ENCODE measurements around the gene PVRIG. TPM values are rescaled to one million over a fixed set of nuclear protein-coding genes. Genes with fewer than 3 reads are reported as not detected.
A peak's percentile ranks its signal among the peaks of the same experiment; 100 is the strongest.
"Not testable (repeated sequence)": the region's sequence is repeated elsewhere in the genome, so short reads cannot be mapped to it uniquely, and the experiment has no call there.

Gene PVRIG
- total and polyA plus RNA-seq, 9 donors, result 0.13 to 7.6 (median 3.5) TPM

DNA sequence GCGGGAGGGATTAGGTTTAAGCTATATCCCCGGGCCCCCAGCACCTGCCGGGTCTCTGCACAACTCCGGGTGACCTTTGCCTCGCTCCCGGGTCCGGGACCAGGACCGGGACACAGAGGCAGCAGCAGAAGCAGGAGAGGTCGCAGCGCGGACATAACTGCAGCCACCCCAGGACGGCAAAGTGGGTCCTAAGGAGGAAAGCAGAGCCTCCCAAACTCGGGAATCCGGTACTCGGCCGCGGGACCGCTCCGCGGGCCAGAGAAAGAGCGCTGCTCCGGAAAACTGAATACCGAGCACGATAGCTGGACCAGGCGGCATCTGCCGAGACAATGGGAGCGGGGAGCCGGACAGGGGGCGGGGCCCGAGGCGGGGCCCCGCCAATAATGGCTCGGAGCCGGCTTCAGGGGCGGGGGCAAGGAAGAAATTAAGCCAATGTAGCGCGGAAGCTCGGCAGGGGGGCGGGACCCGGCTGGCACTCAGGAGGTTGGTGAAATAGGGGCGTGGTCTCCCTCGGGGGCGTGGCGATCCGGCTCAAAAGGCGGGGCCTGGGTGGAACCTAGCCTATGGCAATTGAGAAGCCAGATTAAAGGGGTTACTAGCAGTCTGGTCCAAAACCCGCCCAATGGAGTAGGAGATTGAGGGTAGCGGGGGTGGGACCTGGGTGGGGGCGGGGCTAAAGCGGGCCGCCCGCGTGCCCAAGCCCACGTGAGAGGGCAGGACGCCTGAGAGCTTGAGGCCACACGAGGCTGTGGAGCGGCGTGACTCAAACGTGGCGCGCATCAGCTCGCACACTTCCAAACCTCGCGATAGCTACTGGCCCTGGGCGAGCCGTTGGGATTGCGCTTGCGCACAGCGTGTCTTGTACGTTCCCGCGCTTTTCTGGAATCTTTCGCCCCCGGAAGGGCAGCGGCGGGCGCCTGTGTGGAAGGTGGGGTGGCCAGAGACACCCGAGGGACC, 42.4 kb upstream of the PVRIG start, which contains the start of the genes GPC2 and STAG3:
Gene GPC2 (minus strand): TSS at position 337 of the 957 bp plus-strand sequence. CDS start 182 bp downstream, at position 155.
Gene STAG3 (plus strand): TSS at position 874 of the 957 bp plus-strand sequence. CDS start 2,639 bp downstream, outside the sequence.
- Histone ChIP-seq H3K27me3 (ENCODE audit: control insufficient read depth, insufficient read depth, low read length) (peaks cover 11% of the 10 kb centered on the region), H3K36me3 (ENCODE audit: control insufficient read depth, insufficient read depth, low read length) (peaks cover 4% of the 10 kb centered on the region), H3K27ac (ENCODE audit: low read length) (peak within 1 kb of the TSS; percentile 81), H3K4me3 (ENCODE audit: low read length) (peak within 1 kb of the TSS; percentile 80), H3K4me1 (ENCODE audit: control insufficient read depth, insufficient read depth, low read length) (peaks cover 16% of the 10 kb centered on the region), H3K9me3 (replicated peaks; ENCODE audit: control insufficient read depth, low read depth, low read length) (no peaks in the 10 kb centered on the region)
- WGBS (ENCODE audit: insufficient coverage), result 2% methylated on average over 67 of the region's 78 CpGs
- peak; percentile 97 for DNase-seq

DNA sequence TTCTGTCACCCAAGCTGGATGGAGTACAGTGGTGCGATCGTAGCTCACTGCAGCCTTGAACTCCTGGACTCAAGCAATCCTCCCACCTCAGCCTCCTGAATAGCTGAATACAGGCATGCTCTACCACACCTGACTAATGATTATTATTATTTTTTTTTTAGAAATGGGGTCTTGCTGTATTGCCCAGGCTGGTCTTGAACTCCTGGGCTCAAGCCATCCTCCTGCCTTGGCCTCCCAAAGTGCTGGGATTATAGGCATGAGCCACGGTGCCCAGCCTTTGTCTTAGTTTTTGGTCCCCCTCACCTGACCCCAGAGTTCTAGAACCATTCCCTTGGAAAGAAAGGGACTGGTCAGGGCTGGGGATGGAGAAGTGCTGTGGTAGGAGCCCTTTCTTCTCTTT, 39.7 kb upstream of the PVRIG start:
- H3K9me3 ChIP-seq (replicated peaks; ENCODE audit: control insufficient read depth, low read depth, low read length); H3K36me3 ChIP-seq (ENCODE audit: control insufficient read depth, insufficient read depth, low read length); DNase-seq; H3K4me3 ChIP-seq (ENCODE audit: low read length); H3K27ac ChIP-seq (ENCODE audit: low read length): not testable (repeated sequence)
- peaks cover 16% of the 10 kb centered on the region for H3K4me1 ChIP-seq (ENCODE audit: control insufficient read depth, insufficient read depth, low read length)
- peaks cover 11% of the 10 kb centered on the region for H3K27me3 ChIP-seq (ENCODE audit: control insufficient read depth, insufficient read depth, low read length)
- no CpG with 5 or more reads among the region's 3 CpGs for WGBS (ENCODE audit: insufficient coverage)

DNA sequence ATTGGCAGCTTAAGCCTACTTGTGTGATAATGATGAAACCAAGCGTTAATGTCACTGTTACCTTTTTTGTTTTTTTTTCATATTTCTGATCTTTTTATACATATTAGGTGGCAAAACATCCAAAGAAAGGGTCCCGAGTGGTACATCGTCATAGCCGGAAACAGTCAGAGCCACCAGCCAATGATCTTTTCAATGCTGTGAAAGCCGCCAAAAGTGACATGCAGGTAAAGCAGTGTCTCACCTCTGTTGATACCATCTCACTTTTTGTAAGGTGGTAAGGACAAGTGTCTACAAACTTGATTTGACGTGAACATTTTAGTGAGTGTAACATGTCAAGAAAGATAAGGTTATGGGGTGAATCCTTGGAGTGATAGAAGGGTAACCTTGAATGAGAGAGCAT, 37.1 kb upstream of the PVRIG start:
- not testable (repeated sequence) for DNase-seq; H3K27ac ChIP-seq (ENCODE audit: low read length)

DNA sequence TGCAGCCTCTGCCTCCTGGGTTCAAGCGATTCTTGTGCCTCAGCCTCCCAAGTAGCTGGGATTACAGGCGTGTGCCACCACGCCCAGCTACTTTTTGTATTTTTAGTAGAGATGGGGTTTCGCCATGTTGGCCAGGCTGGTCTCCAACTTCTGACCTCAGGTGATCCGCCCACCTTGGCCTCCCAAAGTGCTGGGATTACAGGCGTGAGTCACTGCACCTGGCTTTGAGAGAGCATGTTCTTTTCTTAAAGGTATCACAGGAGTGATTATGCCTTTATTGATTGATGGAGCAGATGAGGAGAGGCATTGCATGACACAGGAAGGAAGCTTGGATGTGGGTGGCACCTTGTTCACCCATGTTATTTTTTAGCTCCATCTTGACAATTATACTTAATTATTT, 36.7 kb upstream of the PVRIG start:
- H3K27me3 ChIP-seq (ENCODE audit: control insufficient read depth, insufficient read depth, low read length); DNase-seq; H3K4me1 ChIP-seq (ENCODE audit: control insufficient read depth, insufficient read depth, low read length); H3K27ac ChIP-seq (ENCODE audit: low read length); H3K9me3 ChIP-seq (replicated peaks; ENCODE audit: control insufficient read depth, low read depth, low read length); H3K36me3 ChIP-seq (ENCODE audit: control insufficient read depth, insufficient read depth, low read length); H3K4me3 ChIP-seq (ENCODE audit: low read length): not testable (repeated sequence)
- WGBS (ENCODE audit: insufficient coverage), result 94% methylated on average over 3 of the region's 6 CpGs

More for the DNA sequence above, 37.1 kb upstream of the PVRIG start:
- peaks cover 11% of the 10 kb centered on the region for H3K27me3 ChIP-seq (ENCODE audit: control insufficient read depth, insufficient read depth, low read length)
- not testable (repeated sequence) for H3K9me3 ChIP-seq (replicated peaks; ENCODE audit: control insufficient read depth, low read depth, low read length); H3K4me1 ChIP-seq (ENCODE audit: control insufficient read depth, insufficient read depth, low read length); H3K36me3 ChIP-seq (ENCODE audit: control insufficient read depth, insufficient read depth, low read length); H3K4me3 ChIP-seq (ENCODE audit: low read length)
- no CpG with 5 or more reads among the region's 6 CpGs for WGBS (ENCODE audit: insufficient coverage)

DNA sequence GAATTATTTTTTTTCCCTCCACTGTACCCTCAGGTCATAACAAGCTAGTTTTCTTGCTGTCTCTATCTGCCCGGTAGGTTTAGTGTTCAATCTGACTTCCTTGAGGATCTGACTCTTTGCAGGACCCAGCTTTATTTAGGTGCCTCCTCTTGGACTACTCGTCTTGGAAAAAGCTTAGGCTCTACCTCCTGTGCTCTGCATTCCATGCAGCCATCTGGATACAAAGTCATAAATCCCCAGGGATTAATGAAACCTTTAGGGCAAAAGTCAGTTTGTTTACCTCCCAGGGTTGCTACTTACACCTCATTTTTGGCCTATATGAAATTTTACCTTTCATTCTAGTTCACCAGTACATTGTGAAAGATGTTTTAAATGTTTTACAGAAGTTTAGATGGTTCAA, 34.0 kb upstream of the PVRIG start:
- Histone ChIP-seq H3K27ac (ENCODE audit: low read length) (no peak overlapping the region), H3K9me3 (replicated peaks; ENCODE audit: control insufficient read depth, low read depth, low read length) (no peaks in the 10 kb centered on the region), H3K36me3 (ENCODE audit: control insufficient read depth, insufficient read depth, low read length) (no peaks in the 10 kb centered on the region), H3K4me1 (ENCODE audit: control insufficient read depth, insufficient read depth, low read length) (no peaks in the 10 kb centered on the region), H3K27me3 (ENCODE audit: control insufficient read depth, insufficient read depth, low read length) (peaks cover under 1% of the 10 kb centered on the region), H3K4me3 (ENCODE audit: low read length) (no peak overlapping the region)
- peak; percentile 21 for DNase-seq
- 37% methylated on average over 2 of the region's 2 CpGs for WGBS (ENCODE audit: insufficient coverage)

DNA sequence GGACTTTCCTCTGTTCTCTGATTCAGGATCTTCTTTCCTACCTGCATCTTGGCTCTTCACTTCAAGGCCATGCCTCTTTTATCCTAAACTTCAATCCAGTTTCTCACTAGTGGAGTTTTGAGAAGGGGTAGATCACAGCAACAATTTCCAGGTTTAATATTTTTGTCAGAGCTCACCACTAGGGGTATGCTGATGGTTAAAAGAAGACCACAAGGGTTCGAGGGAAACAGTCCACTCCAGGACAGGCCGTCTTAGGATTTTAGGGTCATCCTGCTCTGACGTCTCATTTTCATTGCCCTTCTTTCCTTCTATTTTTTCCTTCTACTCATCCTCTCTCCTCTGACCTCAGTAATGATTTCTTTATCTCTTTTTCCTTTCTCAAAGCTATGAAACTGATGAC, 30.7 kb upstream of the PVRIG start:
- H3K4me3 ChIP-seq (ENCODE audit: low read length), result no peak overlapping the region
- H3K4me1 ChIP-seq (ENCODE audit: control insufficient read depth, insufficient read depth, low read length), result no peaks in the 10 kb centered on the region
- DNase-seq, result no peak
- no peaks in the 10 kb centered on the region for H3K9me3 ChIP-seq (replicated peaks; ENCODE audit: control insufficient read depth, low read depth, low read length)
- no peak overlapping the region for H3K27ac ChIP-seq (ENCODE audit: low read length)
- 74% methylated on average over 3 of the region's 3 CpGs for WGBS (ENCODE audit: insufficient coverage)
- no peaks in the 10 kb centered on the region for H3K36me3 ChIP-seq (ENCODE audit: control insufficient read depth, insufficient read depth, low read length)
- H3K27me3 ChIP-seq (ENCODE audit: control insufficient read depth, insufficient read depth, low read length), result no peaks in the 10 kb centered on the region

DNA sequence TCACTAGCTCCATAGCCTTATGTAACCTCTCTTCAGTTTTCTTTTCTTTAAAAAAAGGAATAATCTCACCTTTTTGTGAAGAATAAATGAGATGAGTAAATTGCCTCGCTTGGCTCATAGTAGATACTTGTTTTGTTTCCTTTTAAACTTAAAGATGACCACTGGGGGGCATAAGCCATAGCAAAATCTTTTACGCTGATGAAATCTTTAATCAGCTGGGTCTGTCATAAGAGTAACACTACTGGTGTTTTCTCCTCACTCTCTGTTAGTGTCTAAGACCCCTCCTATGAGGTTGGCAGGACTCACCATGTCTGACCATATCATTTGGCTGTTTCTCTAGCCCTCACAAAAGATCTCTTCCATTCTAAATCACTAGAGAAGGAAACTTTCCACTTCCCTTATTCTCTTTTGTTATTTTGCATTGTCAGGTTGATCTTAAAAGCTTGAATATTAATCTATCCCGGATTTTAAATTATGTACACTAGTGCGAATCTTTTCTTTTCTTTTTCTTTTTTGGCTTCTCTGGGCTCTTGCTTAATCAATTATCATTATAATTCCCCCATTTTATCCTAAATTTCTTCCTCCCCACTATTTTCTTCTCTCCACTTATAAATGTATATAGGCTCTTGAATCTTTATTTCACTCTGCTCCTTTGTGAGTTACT, 29.6 kb upstream of the PVRIG start:
- WGBS (ENCODE audit: insufficient coverage), result 30% methylated on average over 2 of the region's 4 CpGs
- Histone ChIP-seq H3K9me3 (replicated peaks; ENCODE audit: control insufficient read depth, low read depth, low read length) (no peaks in the 10 kb centered on the region), H3K4me1 (ENCODE audit: control insufficient read depth, insufficient read depth, low read length) (no peaks in the 10 kb centered on the region), H3K4me3 (ENCODE audit: low read length) (no peak overlapping the region), H3K27ac (ENCODE audit: low read length) (peak overlapping the region; percentile 17), H3K36me3 (ENCODE audit: control insufficient read depth, insufficient read depth, low read length) (no peaks in the 10 kb centered on the region), H3K27me3 (ENCODE audit: control insufficient read depth, insufficient read depth, low read length) (no peaks in the 10 kb centered on the region)
- peak; percentile 78 for DNase-seq

DNA sequence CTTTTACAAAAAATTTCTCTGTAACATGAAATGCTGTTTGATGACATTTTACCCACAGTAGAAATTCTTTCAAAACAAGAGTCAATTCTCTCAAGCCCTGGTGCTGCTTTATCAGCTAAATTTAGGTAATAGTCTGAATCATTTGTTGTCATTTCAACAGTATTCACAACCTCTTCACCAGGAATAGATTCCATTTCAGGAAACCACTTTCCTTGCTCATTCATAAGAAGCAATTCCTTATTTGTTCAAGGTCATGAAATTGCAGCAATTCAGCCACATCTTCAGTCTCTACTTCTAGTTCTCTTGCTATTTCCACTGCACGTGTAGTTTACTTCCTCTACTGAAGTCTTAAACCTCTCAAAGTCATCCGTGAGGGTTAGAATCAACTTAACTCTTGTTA, 28.0 kb upstream of the PVRIG start:
- Histone ChIP-seq H3K9me3 (replicated peaks; ENCODE audit: control insufficient read depth, low read depth, low read length) (no peaks in the 10 kb centered on the region), H3K27ac (ENCODE audit: low read length) (no peak overlapping the region), H3K36me3 (ENCODE audit: control insufficient read depth, insufficient read depth, low read length) (no peaks in the 10 kb centered on the region), H3K27me3 (ENCODE audit: control insufficient read depth, insufficient read depth, low read length) (no peaks in the 10 kb centered on the region), H3K4me3 (ENCODE audit: low read length) (no peak overlapping the region), H3K4me1 (ENCODE audit: control insufficient read depth, insufficient read depth, low read length) (no peaks in the 10 kb centered on the region)
- no peak for DNase-seq
- WGBS (ENCODE audit: insufficient coverage), result no CpG with 5 or more reads among the region's 2 CpGs

DNA sequence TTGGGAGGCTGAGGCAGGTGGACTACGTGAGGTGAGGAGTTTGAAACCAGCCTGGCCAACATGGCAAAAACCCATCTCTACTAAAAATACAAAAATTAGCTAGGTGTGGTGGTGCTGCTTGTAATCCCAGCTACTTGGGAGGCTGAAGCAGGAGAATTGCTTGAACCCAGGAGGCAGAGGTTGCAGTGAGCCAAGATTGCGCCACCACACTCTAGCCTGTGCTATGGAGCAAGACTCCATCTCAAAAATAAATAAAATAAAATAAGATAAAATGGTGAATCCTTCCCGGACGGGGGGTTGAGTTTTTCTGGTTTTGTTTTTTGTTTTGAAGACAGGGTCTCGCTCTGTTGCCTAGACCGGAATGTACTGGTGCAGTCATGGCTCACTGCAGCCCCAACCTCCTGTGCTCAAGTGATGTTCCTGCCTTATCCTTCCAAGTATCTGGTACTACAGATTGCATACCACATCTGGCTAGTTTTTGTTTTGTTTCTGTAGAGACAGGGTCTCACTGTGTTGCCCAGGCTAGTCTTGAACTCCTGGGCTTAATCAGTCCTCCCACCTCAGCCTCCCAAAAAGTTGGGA, 27.4 kb upstream of the PVRIG start:
- H3K9me3 ChIP-seq (replicated peaks; ENCODE audit: control insufficient read depth, low read depth, low read length); H3K27me3 ChIP-seq (ENCODE audit: control insufficient read depth, insufficient read depth, low read length); H3K4me3 ChIP-seq (ENCODE audit: low read length); H3K36me3 ChIP-seq (ENCODE audit: control insufficient read depth, insufficient read depth, low read length); H3K4me1 ChIP-seq (ENCODE audit: control insufficient read depth, insufficient read depth, low read length); DNase-seq; H3K27ac ChIP-seq (ENCODE audit: low read length): not testable (repeated sequence)
- 87% methylated on average over 2 of the region's 6 CpGs for WGBS (ENCODE audit: insufficient coverage)

DNA sequence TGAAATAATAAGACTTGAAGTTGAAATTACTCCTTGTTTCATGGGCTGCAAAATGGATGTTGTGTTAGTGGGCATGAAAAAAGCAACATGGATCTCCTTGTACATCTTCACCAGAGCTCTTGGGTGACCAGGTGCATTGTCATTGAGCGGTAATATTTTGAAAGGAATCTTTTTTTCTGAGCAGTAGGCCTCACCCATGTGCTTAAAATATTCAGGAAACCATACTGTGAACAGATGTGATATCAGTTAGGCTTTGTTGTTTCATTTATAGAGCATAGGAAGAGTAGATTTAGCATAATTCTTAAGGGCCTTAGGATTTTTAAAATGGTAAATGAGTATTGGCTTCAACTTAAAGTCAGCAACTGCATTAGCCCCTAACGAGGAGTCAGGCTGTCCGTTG, 26.8 kb upstream of the PVRIG start:
- H3K27ac ChIP-seq (ENCODE audit: low read length), result no peak overlapping the region
- H3K27me3 ChIP-seq (ENCODE audit: control insufficient read depth, insufficient read depth, low read length), result no peaks in the 10 kb centered on the region
- 60% methylated on average over 2 of the region's 3 CpGs for WGBS (ENCODE audit: insufficient coverage)
- no peak overlapping the region for H3K4me3 ChIP-seq (ENCODE audit: low read length)
- H3K4me1 ChIP-seq (ENCODE audit: control insufficient read depth, insufficient read depth, low read length), result no peaks in the 10 kb centered on the region
- no peaks in the 10 kb centered on the region for H3K9me3 ChIP-seq (replicated peaks; ENCODE audit: control insufficient read depth, low read depth, low read length)
- DNase-seq, result no peak
- no peaks in the 10 kb centered on the region for H3K36me3 ChIP-seq (ENCODE audit: control insufficient read depth, insufficient read depth, low read length)
